ENCODE measurements around the gene AP1S1. TPM values are rescaled to one million over a fixed set of nuclear protein-coding genes. Genes with fewer than 3 reads are reported as not detected.
"Not testable (repeated sequence)": the region's sequence is repeated elsewhere in the genome, so short reads cannot be mapped to it uniquely, and the experiment has no call there.

AP1S1 gene
- total and polyA plus RNA-seq, 9 of the 15 experiments (the other 6 are each of a cell fraction or from before 2014, with no cell fraction given) = 4.4 to 149 (median 89.4) TPM

- H3K79me2 ChIP-seq (ENCODE audit: control insufficient read depth, insufficient read depth, low read length) = no peaks in the 10 kb centered on the region
- H3K27ac ChIP-seq (ENCODE audit: extremely low read depth, low read depth, low read length) = no peak overlapping the region
- no peak overlapping the region for H2AFZ ChIP-seq (ENCODE audit: low read depth, low read length)
- H3K9ac ChIP-seq (ENCODE audit: insufficient read depth in 1 of 2, low read depth in 2 of 2, low read length in 2 of 2) = no peak overlapping the region
- in situ Hi-C loops (cut with MboI) = no loop called here
- H4K20me1 ChIP-seq (replicated peaks; ENCODE audit: control insufficient read depth, insufficient read depth, low read length) = no peaks in the 10 kb centered on the region
- peaks cover 22 to 26% of the 10 kb centered on the region in 2 experiments for H3K4me1 ChIP-seq (replicated peaks in 1 of 2; ENCODE audit: control insufficient read depth in 2 of 2, insufficient read depth in 2 of 2, low read length in 2 of 2)
- no peak overlapping the region for H3K4me3 ChIP-seq
- ChIA-PET POLR2A (no interaction called here), CTCF (ENCODE audit: low intra/inter-chr PET ratio) (no interaction called here)
- 34% methylated on average over 4 of the region's 4 CpGs for WGBS (ENCODE audit: insufficient coverage, low coverage, missing lambda C conversion rate)
- BruUV-seq (replicated peaks) = no TSS peak
- FAIRE-seq = no peak
- no peaks in the 10 kb centered on the region for H3K9me1 ChIP-seq (ENCODE audit: control insufficient read depth, insufficient read depth, low read length)
- DNase-seq (ENCODE audit: extremely low read depth in 1 of 4, low spot score in 3 of 4) = no peak
- H3K27me3 ChIP-seq (ENCODE audit: control insufficient read depth in 2 of 2, insufficient read depth in 2 of 2, low read length in 2 of 2) = no peaks in the 10 kb centered on the region
- H3K9me3 ChIP-seq (replicated peaks; ENCODE audit: control insufficient read depth, insufficient read depth, low read depth, low read length) = no peaks in the 10 kb centered on the region
- TF ChIP-seq WHSC1 (IDR thresholded peaks at IDR 0.05; ENCODE audit: low read length) (no peak), CGGBP1 (CRISPR knock-in tag; IDR thresholded peaks at IDR 0.05) (no peak), GABPA (tag; conservative IDR thresholded peaks at IDR 0.05; ENCODE audit: low read depth) (no peak), SREBF2 (CRISPR knock-in tag; IDR thresholded peaks at IDR 0.05) (no peak), ARNT (IDR thresholded peaks at IDR 0.05) (no peak), KDM1A (IDR thresholded peaks at IDR 0.05) (peak in 1 of 2 experiments; percentile 51; a peak in 1 of 4 replicates), HMBOX1 (IDR thresholded peaks at IDR 0.05) (peak; percentile 14; the same call in 1 of the 2 replicates), NEUROD1 (IDR thresholded peaks at IDR 0.05; ENCODE audit: borderline replicate concordance, low read depth, low read length, partially characterized antibody) (no peak), GATAD2A (IDR thresholded peaks at IDR 0.05) (no peak)
- TF ChIP-seq, protein P1, sequence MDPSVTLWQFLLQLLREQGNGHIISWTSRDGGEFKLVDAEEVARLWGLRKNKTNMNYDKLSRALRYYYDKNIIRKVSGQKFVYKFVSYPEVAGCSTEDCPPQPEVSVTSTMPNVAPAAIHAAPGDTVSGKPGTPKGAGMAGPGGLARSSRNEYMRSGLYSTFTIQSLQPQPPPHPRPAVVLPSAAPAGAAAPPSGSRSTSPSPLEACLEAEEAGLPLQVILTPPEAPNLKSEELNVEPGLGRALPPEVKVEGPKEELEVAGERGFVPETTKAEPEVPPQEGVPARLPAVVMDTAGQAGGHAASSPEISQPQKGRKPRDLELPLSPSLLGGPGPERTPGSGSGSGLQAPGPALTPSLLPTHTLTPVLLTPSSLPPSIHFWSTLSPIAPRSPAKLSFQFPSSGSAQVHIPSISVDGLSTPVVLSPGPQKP (CRISPR knock-in tag; IDR thresholded peaks at IDR 0.05) = no peak
- TF ChIP-seq, protein P2, sequence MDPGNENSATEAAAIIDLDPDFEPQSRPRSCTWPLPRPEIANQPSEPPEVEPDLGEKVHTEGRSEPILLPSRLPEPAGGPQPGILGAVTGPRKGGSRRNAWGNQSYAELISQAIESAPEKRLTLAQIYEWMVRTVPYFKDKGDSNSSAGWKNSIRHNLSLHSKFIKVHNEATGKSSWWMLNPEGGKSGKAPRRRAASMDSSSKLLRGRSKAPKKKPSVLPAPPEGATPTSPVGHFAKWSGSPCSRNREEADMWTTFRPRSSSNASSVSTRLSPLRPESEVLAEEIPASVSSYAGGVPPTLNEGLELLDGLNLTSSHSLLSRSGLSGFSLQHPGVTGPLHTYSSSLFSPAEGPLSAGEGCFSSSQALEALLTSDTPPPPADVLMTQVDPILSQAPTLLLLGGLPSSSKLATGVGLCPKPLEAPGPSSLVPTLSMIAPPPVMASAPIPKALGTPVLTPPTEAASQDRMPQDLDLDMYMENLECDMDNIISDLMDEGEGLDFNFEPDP (CRISPR knock-in tag; IDR thresholded peaks at IDR 0.05) = no peak
- intact Hi-C loops (cut with micrococcal nuclease) = no loop called here
- no peak overlapping the region for H3K4me2 ChIP-seq (ENCODE audit: insufficient read depth, low read length)
- ATAC-seq = no peak
- no peaks in the 10 kb centered on the region for H3K36me3 ChIP-seq (ENCODE audit: control insufficient read depth, insufficient read depth, low read length)
These were observed 34.0 kb upstream of the AP1S1 start for GRCh38 chr7:101120315-101120714.

- H3K27me3 ChIP-seq (ENCODE audit: control insufficient read depth in 2 of 2, insufficient read depth in 2 of 2, low read length in 2 of 2); CTCF ChIA-PET (ENCODE audit: low intra/inter-chr PET ratio); in situ Hi-C loops (cut with MboI); H3K9me1 ChIP-seq (ENCODE audit: control insufficient read depth, insufficient read depth, low read length); BruUV-seq (replicated peaks); H3K79me2 ChIP-seq (ENCODE audit: control insufficient read depth, insufficient read depth, low read length); H3K9me3 ChIP-seq (replicated peaks; ENCODE audit: control insufficient read depth, insufficient read depth, low read depth, low read length); H3K27ac ChIP-seq (ENCODE audit: extremely low read depth, low read depth, low read length); H3K4me3 ChIP-seq; FAIRE-seq; ATAC-seq; intact Hi-C loops (cut with micrococcal nuclease); H3K36me3 ChIP-seq (ENCODE audit: control insufficient read depth, insufficient read depth, low read length); DNase-seq (ENCODE audit: extremely low read depth in 1 of 4, low spot score in 3 of 4); H3K4me2 ChIP-seq (ENCODE audit: insufficient read depth, low read length); H4K20me1 ChIP-seq (replicated peaks; ENCODE audit: control insufficient read depth, insufficient read depth, low read length): not testable (repeated sequence)
- Histone ChIP-seq H3K9ac (ENCODE audit: insufficient read depth in 1 of 2, low read depth in 2 of 2, low read length in 2 of 2) (peak overlapping the region in 1 of 2 experiments; percentile 83; a peak in 1 of 4 replicates), H3K4me1 (replicated peaks in 1 of 2; ENCODE audit: control insufficient read depth in 2 of 2, insufficient read depth in 2 of 2, low read length in 2 of 2) (peaks cover 28 to 34% of the 10 kb centered on the region in 2 experiments), H2AFZ (ENCODE audit: low read depth, low read length) (peak overlapping the region; percentile 83)
- POLR2A ChIA-PET = interaction anchor here (0.8 kb wide), 1 partner anchor 46 kb away, joined by 4 read pairs; no protein-coding TSS in a partner anchor
- WGBS (ENCODE audit: insufficient coverage, low coverage, missing lambda C conversion rate) = 78% methylated on average over 4 of the region's 9 CpGs
These were observed 32.7 kb upstream of the AP1S1 start for GRCh38 chr7:101121631-101121990.
